ENCODE data around the gene ABTB1. TPM values are rescaled to one million over a fixed set of nuclear protein-coding genes. Genes with fewer than 3 reads are reported as not detected.

Gene ABTB1
- total RNA-seq, 3 donors from 2014 or later (not counting 1 experiment from before 2014, with no cell fraction given) = 98.8 to 127 (median 107) TPM

- no peaks in the 10 kb centered on the region for H3K36me3 ChIP-seq (ENCODE audit: control insufficient read depth, insufficient read depth, low read length)
- no peak overlapping the region for H3K4me3 Mint-ChIP-seq
- DNase-seq (no peak), ATAC-seq (no peak)
- no peaks in the 10 kb centered on the region for H3K9me3 ChIP-seq (ENCODE audit: control insufficient read depth, insufficient read depth, low read length)
- H3K4me1 Mint-ChIP-seq = peaks cover 0 to 5% of the 10 kb centered on the region in 2 donors
- H3K36me3 Mint-ChIP-seq = no peaks in the 10 kb centered on the region
- H3K27me3 ChIP-seq (ENCODE audit: control insufficient read depth, insufficient read depth, low read length) = no peaks in the 10 kb centered on the region
- H3K27me3 Mint-ChIP-seq (ENCODE audit: low read depth in 2 of 2) = no peaks in the 10 kb centered on the region
- H3K27ac ChIP-seq (ENCODE audit: low read length) = no peak overlapping the region
- WGBS (ENCODE audit: insufficient coverage) = 95% methylated on average over 7 of the region's 9 CpGs
- no peak overlapping the region for H3K4me3 ChIP-seq (ENCODE audit: low read length)
- H3K9me3 Mint-ChIP-seq = peaks cover 0 to 2% of the 10 kb centered on the region in 2 donors
- no peak overlapping the region for H3K27ac Mint-ChIP-seq
- TF ChIP-seq CTCF (IDR thresholded peaks at IDR 0.05) = no peak
- H3K4me1 ChIP-seq (ENCODE audit: control insufficient read depth, insufficient read depth, low read length) = peaks cover 17% of the 10 kb centered on the region
- intact Hi-C loops (cut with micrococcal nuclease) = no loop called here
These were observed 26.9 kb downstream of the ABTB1 start for GRCh38 chr3:127699416-127700300.

- no peaks in the 10 kb centered on the region for H3K9me3 ChIP-seq (ENCODE audit: control insufficient read depth, insufficient read depth, low read length)
- 87% methylated on average over 5 of the region's 5 CpGs for WGBS (ENCODE audit: insufficient coverage)
- H3K27me3 ChIP-seq (ENCODE audit: control insufficient read depth, insufficient read depth, low read length) = no peaks in the 10 kb centered on the region
- Mint-ChIP-seq H3K4me3 (no peak overlapping the region), H3K36me3 (no peaks in the 10 kb centered on the region), H3K4me1 (peaks cover 0 to 5% of the 10 kb centered on the region in 2 donors), H3K27ac (no peak overlapping the region), H3K27me3 (ENCODE audit: low read depth in 2 of 2) (no peaks in the 10 kb centered on the region), H3K9me3 (peaks cover 0 to 2% of the 10 kb centered on the region in 2 donors)
- no peak overlapping the region for H3K4me3 ChIP-seq (ENCODE audit: low read length)
- peaks cover 17% of the 10 kb centered on the region for H3K4me1 ChIP-seq (ENCODE audit: control insufficient read depth, insufficient read depth, low read length)
- intact Hi-C loops (cut with micrococcal nuclease) = no loop called here
- TF ChIP-seq CTCF (IDR thresholded peaks at IDR 0.05) = no peak
- no peak overlapping the region for H3K27ac ChIP-seq (ENCODE audit: low read length)
- ATAC-seq (no peak), DNase-seq (no peak)
- H3K36me3 ChIP-seq (ENCODE audit: control insufficient read depth, insufficient read depth, low read length) = no peaks in the 10 kb centered on the region
These were observed 27.7 kb downstream of the ABTB1 start for GRCh38 chr3:127700406-127700805.

GRCh38 chr3:127701280-127701911 lies 28.6 kb downstream of the ABTB1 start:
- peaks cover 0 to 5% of the 10 kb centered on the region in 2 donors for H3K4me1 Mint-ChIP-seq
- Histone ChIP-seq H3K27ac (ENCODE audit: low read length) (no peak overlapping the region), H3K4me3 (ENCODE audit: low read length) (no peak overlapping the region), H3K27me3 (ENCODE audit: control insufficient read depth, insufficient read depth, low read length) (no peaks in the 10 kb centered on the region), H3K36me3 (ENCODE audit: control insufficient read depth, insufficient read depth, low read length) (no peaks in the 10 kb centered on the region), H3K4me1 (ENCODE audit: control insufficient read depth, insufficient read depth, low read length) (peaks cover 14% of the 10 kb centered on the region), H3K9me3 (ENCODE audit: control insufficient read depth, insufficient read depth, low read length) (no peaks in the 10 kb centered on the region)
- peaks cover 0 to 2% of the 10 kb centered on the region in 2 donors for H3K9me3 Mint-ChIP-seq
- DNase-seq = no peak
- H3K27ac Mint-ChIP-seq = no peak overlapping the region
- no peak for TF ChIP-seq CTCF (IDR thresholded peaks at IDR 0.05)
- no peaks in the 10 kb centered on the region for H3K36me3 Mint-ChIP-seq
- 76% methylated on average over 11 of the region's 11 CpGs for WGBS (ENCODE audit: insufficient coverage)
- H3K4me3 Mint-ChIP-seq = no peak overlapping the region
- intact Hi-C loops (cut with micrococcal nuclease) = no loop called here
- H3K27me3 Mint-ChIP-seq (ENCODE audit: low read depth in 2 of 2) = no peaks in the 10 kb centered on the region
- no peak for ATAC-seq
